Measurements from ENCODE around the gene ACOT6.

DNA sequence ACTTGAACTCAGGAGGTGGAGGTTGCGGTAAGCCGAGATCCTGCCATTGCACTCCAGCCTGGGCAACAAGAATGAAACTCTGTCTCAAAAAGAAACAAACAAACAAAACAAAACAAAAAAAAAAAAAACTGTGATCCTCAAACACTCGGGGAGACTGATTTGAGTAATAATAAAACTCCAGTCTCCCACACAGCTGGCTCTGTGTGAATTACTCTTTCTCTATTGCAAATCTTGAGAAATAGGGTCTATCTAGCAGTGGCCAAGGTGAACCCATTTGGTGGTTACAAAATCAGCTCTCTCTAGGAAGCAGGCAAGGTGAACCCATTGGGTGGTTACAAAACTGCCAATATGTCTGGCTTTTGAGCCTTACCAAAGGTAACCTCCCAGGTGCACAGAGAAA, 6.0 kb upstream of the ACOT6 start:
- no peak for TF ChIP-seq CTCF (conservative IDR thresholded peaks at IDR 0.05; ENCODE audit: low read depth, low read length)
- TF ChIP-seq EZH2 (IDR thresholded peaks at IDR 0.05; ENCODE audit: borderline replicate concordance, low read depth, low read length, poor library complexity, severe bottlenecking): no peak
